GM12878 (cell line): ENCODE results near the gene NLE1. TPM values are rescaled to one million over a fixed set of nuclear protein-coding genes. Genes with fewer than 3 reads are reported as not detected.

Experiments
- ATAC-seq: fragments of 200-7000 bp; cut with Tn5 transposase; 3 replicates; pipeline ENCODE4 v1.9.1; 2020; ENCODE audit warnings: mild to moderate bottlenecking, moderate library complexity
- BruUV-seq: library from RNA; stranded (reverse); fragments of 400-500 nt; replicated peaks from 2 replicates; lab custom pipeline; 2021; lab: Mats Ljungman, UMichigan
- CTCF ChIA-PET: fragments of 300-600 bp; sonication (Branson Sonifier 250); formaldehyde crosslinking; extraction: SDS; loops from one replicate; lab custom pipeline; 2021; ENCODE audit warnings: inconsistent platforms; lab: Yijun Ruan, JAX
- POLR2A ChIA-PET: fragments of 350-600 bp; formaldehyde crosslinking; extraction: SDS; loops from one replicate; lab custom pipeline; 2021; ENCODE audit warnings: inconsistent platforms; lab: Charles Lee
- RAD21 ChIA-PET: fragments of 300-600 bp; sonication (Branson Sonifier 250); formaldehyde crosslinking; loops from one replicate; lab custom pipeline; 2023; ENCODE audit warnings: antibody characterized with exemption; ENCODE audit not compliant: unreplicated experiment; lab: Charles Lee
- SMC1A ChIA-PET: fragments of 300-600 bp; sonication (Branson Sonifier 250); formaldehyde crosslinking; loops from one replicate; lab custom pipeline; 2023; ENCODE audit not compliant: unreplicated experiment, uncharacterized antibody; lab: Charles Lee
- DNase-seq: peaks from one replicate; pipeline ENCODE4 v3.0.0-alpha.2; 2011; ENCODE audit warnings: low read depth, low spot score
- FAIRE-seq: peaks from 3 replicates; lab custom pipeline; 2011; peaks lifted over from hg19 to GRCh38; lab: Jason Lieb, UNC
- H2AFZ ChIP-seq: 2 replicates; pipeline ENCODE4 v1.6.0; 2011; ENCODE audit warnings: low read depth, low read length, control low read depth; ENCODE audit not compliant: control insufficient read depth
- H3K27ac ChIP-seq: 2 replicates; pipeline ENCODE4 v1.5.1; 2011; ENCODE audit warnings: control low read depth; ENCODE audit not compliant: control insufficient read depth, insufficient read depth
- H3K27me3 ChIP-seq, 2 experiments: replicated peaks in 1 of 2; 2 replicates each; pipeline versions ENCODE4 v1.6.0 to v1.6.1; 2011; ENCODE audit warnings: low read length in 1 of 2; ENCODE audit not compliant: control insufficient read depth in 2 of 2, insufficient read depth in 2 of 2
- H3K36me3 ChIP-seq, 2 experiments: 2 replicates each; pipeline ENCODE4 v1.5.1; 2011; ENCODE audit warnings: low read length in 1 of 2; ENCODE audit not compliant: control insufficient read depth in 2 of 2, insufficient read depth in 2 of 2
- H3K4me1 ChIP-seq: 2 replicates; pipeline ENCODE4 v1.6.1; 2011; ENCODE audit warnings: mild to moderate bottlenecking, low read length, moderate library complexity, mixed read lengths; ENCODE audit not compliant: control insufficient read depth, insufficient read depth
- H3K4me2 ChIP-seq: 2 replicates; pipeline ENCODE4 v1.6.0; 2011; ENCODE audit warnings: control low read depth; ENCODE audit not compliant: control insufficient read depth, insufficient read depth
- H3K4me3 ChIP-seq: fragments of 200-600 bp; sonication (generic); 2 replicates; pipeline ENCODE4 v1.5.1; 2016
- H3K79me2 ChIP-seq: 2 replicates; pipeline ENCODE4 v1.6.0; 2011; ENCODE audit warnings: low read length; ENCODE audit not compliant: control insufficient read depth, insufficient read depth
- H3K9ac ChIP-seq: 2 replicates; pipeline ENCODE4 v1.8.0; 2011; ENCODE audit warnings: low read length, control low read depth, mixed read lengths; ENCODE audit not compliant: control insufficient read depth, insufficient read depth
- H3K9me3 ChIP-seq: replicated peaks from 3 replicates; pipeline ENCODE4 v1.5.1; 2011; ENCODE audit warnings: mild to moderate bottlenecking, low read length; ENCODE audit not compliant: control insufficient read depth, insufficient read depth
- H4K20me1 ChIP-seq: 2 replicates; pipeline ENCODE4 v1.6.0; 2011; ENCODE audit not compliant: control insufficient read depth, insufficient read depth
- BACH1 ChIP-seq: fragments of 450-650 bp; IDR thresholded peaks from 2 replicates; pipeline ENCODE4 v1.6.1; 2017; ENCODE audit warnings: mild to moderate bottlenecking, borderline replicate concordance
- CEBPB ChIP-seq, 2 experiments: fragments of 150-350 bp in 1 of 2; IDR thresholded peaks; 2 replicates each; pipeline ENCODE4 v1.6.1; 2012 to 2014; ENCODE audit warnings: low read depth in 2 of 2, low read length in 2 of 2, borderline replicate concordance in 1 of 2, inconsistent platforms in 1 of 2
- CHD2 ChIP-seq: IDR thresholded peaks from 2 replicates; pipeline ENCODE4 v1.6.1; 2011; ENCODE audit warnings: low read depth, low read length, improper control_type of control experiment, borderline replicate concordance
- IKZF2 ChIP-seq, 2 experiments: fragments of 450-650 bp; IDR thresholded peaks; 2 replicates each; pipeline ENCODE4 v1.6.1; 2017; ENCODE audit warnings: mild to moderate bottlenecking in 2 of 2, moderate library complexity in 2 of 2
- NBN ChIP-seq: fragments of 450-650 bp; IDR thresholded peaks from 2 replicates; pipeline ENCODE4 v1.6.1; 2016
- POLR2AphosphoS5 ChIP-seq: IDR thresholded peaks from 2 replicates; pipeline ENCODE4 v1.6.1; 2011; ENCODE audit warnings: mild to moderate bottlenecking, low read length, inconsistent platforms
- RB1 ChIP-seq: fragments of 450-650 bp; formaldehyde crosslinking; IDR thresholded peaks from 2 replicates; pipeline ENCODE4 v1.6.1; 2017; ENCODE audit warnings: mild to moderate bottlenecking, borderline replicate concordance
- RBBP5 ChIP-seq: fragments of 200-600 bp; sonication (generic); conservative IDR thresholded peaks from 2 replicates; pipeline ENCODE4 v1.6.1; 2016
- SKIL ChIP-seq: fragments of 450-650 bp; IDR thresholded peaks from 2 replicates; pipeline ENCODE4 v1.6.1; 2017; ENCODE audit warnings: mild to moderate bottlenecking, low read depth, inconsistent platforms; ENCODE audit not compliant: poor library complexity, severe bottlenecking
- SP1 ChIP-seq: IDR thresholded peaks from one replicate; pipeline ENCODE4 v1.6.1; 2011; ENCODE audit warnings: low read depth, low read length
- SREBF2 ChIP-seq: IDR thresholded peaks from 2 replicates; pipeline ENCODE4 v1.6.1; 2012; ENCODE audit warnings: mild to moderate bottlenecking, low read length
- SUPT20H ChIP-seq: IDR thresholded peaks from 2 replicates; pipeline ENCODE4 v1.6.1; 2011; ENCODE audit warnings: low read depth, mild to moderate bottlenecking, low read length, moderate library complexity, borderline replicate concordance; ENCODE audit not compliant: control insufficient read depth
- USF1 ChIP-seq: IDR thresholded peaks from 2 replicates; pipeline ENCODE4 v1.6.1; 2011; ENCODE audit warnings: borderline replicate concordance, low read depth, mild to moderate bottlenecking, moderate library complexity, mixed read lengths, low read length; ENCODE audit not compliant: insufficient read depth; ENCODE audit errors: extremely low read length
- ZNF384 ChIP-seq: IDR thresholded peaks from 2 replicates; pipeline ENCODE4 v1.6.1; 2012; ENCODE audit warnings: low read depth, mild to moderate bottlenecking, low read length, improper control_type of control experiment, borderline replicate concordance
- ZNF622 ChIP-seq: fragments of 450-650 bp; IDR thresholded peaks from 2 replicates; pipeline ENCODE4 v1.6.1; 2017; ENCODE audit warnings: mild to moderate bottlenecking, inconsistent platforms
- ZSCAN29 ChIP-seq: fragments of 450-650 bp; IDR thresholded peaks from 2 replicates; pipeline ENCODE4 v1.6.1; 2017; ENCODE audit warnings: mild to moderate bottlenecking, moderate library complexity
- WGBS: methylation state at CpG from one replicate; pipeline ENCODE4 v1.1.6; 2016; ENCODE audit warnings: low lambda C conversion rate; ENCODE audit not compliant: insufficient replicate concordance, insufficient coverage; ENCODE audit errors: missing lambda C conversion rate; 5-methylcytosine and 5-hydroxymethylcytosine counted together
- in situ Hi-C: fragments of 300-500 bp; cut with MboI; formaldehyde crosslinking; loops from 9 replicates; pipeline ENCODE4 v1.14.3; 2018; ENCODE audit warnings: mixed read lengths
- intact Hi-C: fragments of 100-400 bp; cut with micrococcal nuclease; formaldehyde crosslinking; loops from one replicate; pipeline ENCODE4 v1.14.2; 2022; ENCODE audit not compliant: unreplicated experiment
- polyA plus RNA-seq, 11 experiments: library from polyadenylated mRNA; depleted of rRNA in 4 of 11; unstranded in 6 of 11; stranded (reverse) in 5 of 11; fragments of >200 nt; fragmentation: Nextera tagmentation in 4 of 11; fragmentation: Illumina TruSeq in 1 of 11; extraction: Ambion mirVana in 4 of 11; extraction: Trizol in 1 of 11; gene quantifications; 1 replicate in 1 of 11; 2 replicates in 10 of 11; pipeline versions ENCODE4 v1.2.1 to v1.2.3, GENCODE V29; 2011 to 2016; ENCODE audit warnings: inconsistent platforms in 2 of 11, missing spikeins in 2 of 11, low read depth in 1 of 11
- total RNA-seq, 4 experiments: library from RNA; depleted of rRNA in 3 of 4; stranded (reverse); fragments of >200 nt in 3 of 4; fragmentation: Illumina TruSeq in 1 of 4; extraction: Trizol in 1 of 4; gene quantifications; 2 replicates each; pipeline versions ENCODE4 v1.2.1 to v1.2.3, GENCODE V29; 2013 to 2021
- TF ChIP-seq, protein P1 (sequence below): fragments of 450-650 bp; IDR thresholded peaks from 2 replicates; pipeline ENCODE4 v1.6.1; 2016; ENCODE audit warnings: mild to moderate bottlenecking, moderate library complexity, borderline replicate concordance

Gene NLE1
- total and polyA plus RNA-seq, 10 of the 15 experiments (the other 5 are each of a cell fraction or from before 2014, with no cell fraction given): 2.4 to 33.5 (median 17.6) TPM

- TF ChIP-seq USF1 (no peak), CEBPB (IDR thresholded peaks at IDR 0.05; ENCODE audit: borderline replicate concordance in 1 of 2, low read depth in 2 of 2, low read length in 2 of 2) (no peak), SREBF2 (no peak), ZNF622 (no peak), IKZF2 (IDR thresholded peaks at IDR 0.05) (no peak), RB1 (no peak), SKIL (no peak), ZSCAN29 (no peak), CHD2 (no peak), NBN (no peak)
- TF ChIP-seq, all 136 proteins: peak for 0
Measured at GRCh38 chr17:35095741-35096140, 46.4 kb downstream of the NLE1 start (continued).

DNA sequence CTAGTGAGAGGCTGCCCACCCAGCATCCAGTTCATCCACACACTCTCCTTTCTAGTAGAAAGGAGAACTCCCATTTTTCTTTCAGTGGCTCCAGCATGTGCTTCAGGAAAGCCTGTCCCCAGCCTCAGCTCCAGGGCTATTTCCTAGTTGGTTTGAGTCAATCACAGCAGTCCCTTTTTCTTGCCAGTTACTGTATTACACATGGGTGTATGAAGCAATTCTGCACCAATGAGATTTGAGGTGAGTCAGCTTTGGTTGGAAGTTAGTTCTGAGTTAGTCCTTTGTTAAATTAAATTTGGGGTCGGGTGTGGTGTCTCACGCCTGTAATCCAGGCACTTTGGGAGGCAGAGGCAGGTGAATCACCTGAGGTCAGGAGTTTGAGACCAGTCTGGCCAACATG, 47.2 kb downstream of the NLE1 start:
- Histone ChIP-seq H3K4me3 (no peak overlapping the region), H3K27ac (no peak overlapping the region), H3K27me3 (no peaks in the 10 kb centered on the region), H3K9ac (no peak overlapping the region), H3K36me3 (peaks cover 2 to 3% of the 10 kb centered on the region in 2 experiments; a peak in 3 of 4 replicates), H3K4me1 (peaks cover 1% of the 10 kb centered on the region), H2AFZ (no peak overlapping the region), H4K20me1 (no peaks in the 10 kb centered on the region), H3K4me2 (no peak overlapping the region)
- intact Hi-C loops: no loop called here
- WGBS: 86% methylated on average over 2 of the region's 2 CpGs
- CTCF ChIA-PET: interaction anchor here (0.7 to 3.1 kb wide), 4 partner anchors 24 to 98 kb away, joined by 3 to 24 read pairs (median 3); partner anchors contain the start of gene RAD51D
- POLR2A ChIA-PET: interaction anchor here (0.5 to 0.9 kb wide), 2 partner anchors 8 to 144 kb away, joined by 3 to 8 read pairs; no protein-coding TSS in a partner anchor
- no TSS peak for BruUV-seq
- DNase-seq (no peak), FAIRE-seq (no peak)
- RAD21 ChIA-PET: no interaction called here
- in situ Hi-C loops: loop anchor here (5.0 kb wide), 1 partner anchor 98 kb away; no protein-coding TSS in a partner anchor
- SMC1A ChIA-PET: no interaction called here
- TF ChIP-seq RBBP5: no peak
- no peak for TF ChIP-seq BACH1
- no peak for TF ChIP-seq POLR2AphosphoS5
- no peak for TF ChIP-seq ZNF384
- TF ChIP-seq SUPT20H: no peak
- no peak for TF ChIP-seq SP1
- TF ChIP-seq, protein P1, sequence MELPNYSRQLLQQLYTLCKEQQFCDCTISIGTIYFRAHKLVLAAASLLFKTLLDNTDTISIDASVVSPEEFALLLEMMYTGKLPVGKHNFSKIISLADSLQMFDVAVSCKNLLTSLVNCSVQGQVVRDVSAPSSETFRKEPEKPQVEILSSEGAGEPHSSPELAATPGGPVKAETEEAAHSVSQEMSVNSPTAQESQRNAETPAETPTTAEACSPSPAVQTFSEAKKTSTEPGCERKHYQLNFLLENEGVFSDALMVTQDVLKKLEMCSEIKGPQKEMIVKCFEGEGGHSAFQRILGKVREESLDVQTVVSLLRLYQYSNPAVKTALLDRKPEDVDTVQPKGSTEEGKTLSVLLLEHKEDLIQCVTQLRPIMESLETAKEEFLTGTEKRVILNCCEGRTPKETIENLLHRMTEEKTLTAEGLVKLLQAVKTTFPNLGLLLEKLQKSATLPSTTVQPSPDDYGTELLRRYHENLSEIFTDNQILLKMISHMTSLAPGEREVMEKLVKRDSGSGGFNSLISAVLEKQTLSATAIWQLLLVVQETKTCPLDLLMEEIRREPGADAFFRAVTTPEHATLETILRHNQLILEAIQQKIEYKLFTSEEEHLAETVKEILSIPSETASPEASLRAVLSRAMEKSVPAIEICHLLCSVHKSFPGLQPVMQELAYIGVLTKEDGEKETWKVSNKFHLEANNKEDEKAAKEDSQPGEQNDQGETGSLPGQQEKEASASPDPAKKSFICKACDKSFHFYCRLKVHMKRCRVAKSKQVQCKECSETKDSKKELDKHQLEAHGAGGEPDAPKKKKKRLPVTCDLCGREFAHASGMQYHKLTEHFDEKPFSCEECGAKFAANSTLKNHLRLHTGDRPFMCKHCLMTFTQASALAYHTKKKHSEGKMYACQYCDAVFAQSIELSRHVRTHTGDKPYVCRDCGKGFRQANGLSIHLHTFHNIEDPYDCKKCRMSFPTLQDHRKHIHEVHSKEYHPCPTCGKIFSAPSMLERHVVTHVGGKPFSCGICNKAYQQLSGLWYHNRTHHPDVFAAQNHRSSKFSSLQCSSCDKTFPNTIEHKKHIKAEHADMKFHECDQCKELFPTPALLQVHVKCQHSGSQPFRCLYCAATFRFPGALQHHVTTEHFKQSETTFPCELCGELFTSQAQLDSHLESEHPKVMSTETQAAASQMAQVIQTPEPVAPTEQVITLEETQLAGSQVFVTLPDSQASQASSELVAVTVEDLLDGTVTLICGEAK: no peak
- TF ChIP-seq, all 136 proteins: peak for 0
- no peak for ATAC-seq
- Histone ChIP-seq H3K79me2 (no peaks in the 10 kb centered on the region), H3K9me3 (no peaks in the 10 kb centered on the region)
